Astrocyte (in vitro differentiated cells and primary cell): Measurements from ENCODE around the gene TTLL8. TPM values are rescaled to one million over a fixed set of nuclear protein-coding genes. Genes with fewer than 3 reads are reported as not detected.

Source experiments
- DNase-seq: peaks from one replicate; pipeline ENCODE4 v3.0.0-alpha.2; 2010; ENCODE audit warnings: low read depth
- FAIRE-seq: peaks from 2 replicates; lab custom pipeline; 2011; peaks lifted over from hg19 to GRCh38; lab: Jason Lieb, UNC
- H2AFZ ChIP-seq: 2 replicates; pipeline ENCODE4 v1.6.0; 2012; ENCODE audit warnings: low read depth, low read length, inconsistent platforms
- H3K27ac ChIP-seq: 2 replicates; pipeline ENCODE4 v1.5.1; 2011; ENCODE audit warnings: low read depth, low read length, inconsistent platforms
- H3K27me3 ChIP-seq: 2 replicates; pipeline ENCODE4 v1.6.0; 2011; ENCODE audit warnings: low read length, inconsistent platforms; ENCODE audit not compliant: insufficient read depth
- H3K36me3 ChIP-seq: 2 replicates; pipeline ENCODE4 v1.5.1; 2011; ENCODE audit warnings: low read length, inconsistent platforms; ENCODE audit not compliant: insufficient read depth
- H3K4me1 ChIP-seq: 2 replicates; pipeline ENCODE4 v1.5.1; 2011; ENCODE audit warnings: low read length, inconsistent platforms; ENCODE audit not compliant: insufficient read depth
- H3K4me2 ChIP-seq: 2 replicates; pipeline ENCODE4 v1.6.0; 2012; ENCODE audit warnings: low read length, inconsistent platforms
- H3K4me3 ChIP-seq: 2 replicates; pipeline ENCODE4 v1.5.1; 2011; ENCODE audit warnings: low read depth, mild to moderate bottlenecking, low read length, inconsistent platforms; ENCODE audit not compliant: insufficient read depth
- H3K79me2 ChIP-seq: 2 replicates; pipeline ENCODE4 v1.6.0; 2012; ENCODE audit warnings: mild to moderate bottlenecking, low read length, inconsistent platforms; ENCODE audit not compliant: insufficient read depth
- H3K9ac ChIP-seq: 2 replicates; pipeline ENCODE4 v1.6.0; 2012; ENCODE audit warnings: mild to moderate bottlenecking, low read length, inconsistent platforms
- H3K9me3 ChIP-seq: 2 replicates; pipeline ENCODE4 v1.5.1; 2012; ENCODE audit warnings: low read depth, mild to moderate bottlenecking, low read length, inconsistent platforms; ENCODE audit not compliant: insufficient read depth
- H4K20me1 ChIP-seq: 2 replicates; pipeline ENCODE4 v1.6.0; 2012; ENCODE audit warnings: low read length, inconsistent platforms; ENCODE audit not compliant: insufficient read depth
- H3K27ac Mint-ChIP-seq: one replicate; pipeline ENCODE4 v1.8.0; 2021; ENCODE audit warnings: mild to moderate bottlenecking, mixed read lengths; ENCODE audit not compliant: unreplicated experiment
- H3K27me3 Mint-ChIP-seq: one replicate; pipeline ENCODE4 v1.8.0; 2021; ENCODE audit warnings: low read depth, mixed read lengths; ENCODE audit not compliant: unreplicated experiment
- H3K36me3 Mint-ChIP-seq: one replicate; pipeline ENCODE4 v1.8.0; 2021; ENCODE audit warnings: low read depth, mixed read lengths; ENCODE audit not compliant: unreplicated experiment
- H3K4me1 Mint-ChIP-seq: one replicate; pipeline ENCODE4 v1.8.0; 2021; ENCODE audit warnings: low read depth, mixed read lengths; ENCODE audit not compliant: unreplicated experiment
- H3K4me3 Mint-ChIP-seq: one replicate; pipeline ENCODE4 v1.8.0; 2021; ENCODE audit warnings: mild to moderate bottlenecking, moderate library complexity, mixed read lengths; ENCODE audit not compliant: unreplicated experiment
- H3K9me3 Mint-ChIP-seq: one replicate; pipeline ENCODE4 v1.8.0; 2021; ENCODE audit warnings: mild to moderate bottlenecking, mixed read lengths; ENCODE audit not compliant: unreplicated experiment
- EZH2 ChIP-seq: IDR thresholded peaks from 2 replicates; pipeline ENCODE4 v1.6.1; 2012; ENCODE audit warnings: mild to moderate bottlenecking, low read length, inconsistent platforms; ENCODE audit not compliant: insufficient read depth
- total RNA-seq: library from RNA; stranded (reverse); gene quantifications from 2 replicates; pipeline ENCODE4 v1.2.1, GENCODE V29; 2021
- TF ChIP-seq, protein P1 (sequence below): IDR thresholded peaks from 2 replicates; pipeline ENCODE4 v1.5.1; 2011; ENCODE audit warnings: low read depth, mild to moderate bottlenecking, inconsistent platforms, low read length, moderate library complexity; ENCODE audit not compliant: insufficient read depth

The TTLL8 gene
- total RNA-seq, 1 donor from 2014 or later: not detected

DNA sequence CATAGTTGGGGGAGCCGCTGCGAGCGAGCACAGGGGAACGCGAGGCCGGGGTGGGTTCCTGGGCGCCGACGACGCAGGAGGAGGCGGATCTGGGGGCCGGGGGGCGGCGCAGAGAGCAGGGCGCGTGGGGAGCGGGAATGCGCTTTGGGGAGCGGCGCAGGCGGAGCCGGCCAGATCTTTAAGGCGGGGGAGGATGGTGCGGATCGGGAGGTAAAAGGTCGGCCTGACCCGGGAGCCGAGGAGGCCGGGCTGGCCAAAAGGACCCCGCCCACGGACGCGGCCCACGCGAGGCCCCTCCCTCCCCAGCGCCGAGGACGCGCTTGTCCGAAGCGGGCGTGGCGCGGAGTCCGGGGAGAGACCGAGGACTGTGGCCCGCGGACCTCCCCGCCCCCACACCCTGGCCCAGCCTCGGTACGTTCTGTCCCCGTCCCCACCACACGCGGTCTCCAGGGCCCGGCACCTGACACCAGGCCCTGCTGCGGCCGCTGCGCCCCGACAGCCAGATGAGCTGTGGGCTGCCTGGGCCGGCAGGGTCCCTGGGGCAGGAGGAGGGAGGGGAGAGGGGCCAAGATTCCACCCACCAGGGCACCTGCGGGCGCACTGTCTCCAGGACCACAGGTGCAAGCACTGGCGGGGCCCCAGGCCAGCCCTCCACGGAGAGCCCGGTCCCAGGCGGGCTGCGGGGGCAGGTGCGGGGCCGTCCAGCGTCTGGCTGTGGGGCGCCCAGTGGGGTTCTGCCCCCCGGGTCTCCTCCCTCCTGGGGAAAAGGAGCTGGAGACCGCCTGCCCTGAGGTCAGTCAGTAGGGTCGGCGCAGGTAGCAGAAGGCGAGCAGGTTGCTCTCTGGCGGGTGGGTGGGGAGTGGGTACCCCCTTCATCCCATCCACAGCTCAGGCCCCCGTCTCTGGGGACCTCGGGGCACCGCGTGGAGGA lies 86.6 kb downstream of the TTLL8 start:
- Histone ChIP-seq H3K9ac (peak overlapping the region; percentile 74), H3K4me2 (peak overlapping the region; percentile 86), H3K36me3 (no peaks in the 10 kb centered on the region), H2AFZ (peak overlapping the region; percentile 64), H3K27me3 (no peaks in the 10 kb centered on the region), H3K4me1 (peaks cover 16% of the 10 kb centered on the region), H3K79me2 (no peaks in the 10 kb centered on the region), H3K27ac (peak overlapping the region; percentile 71), H3K4me3 (peak overlapping the region; percentile 38), H3K9me3 (no peaks in the 10 kb centered on the region), H4K20me1 (peaks cover 14% of the 10 kb centered on the region)
- Mint-ChIP-seq H3K27ac (peak overlapping the region; percentile 41), H3K36me3 (peaks cover 3% of the 10 kb centered on the region), H3K27me3 (peaks cover 2% of the 10 kb centered on the region), H3K4me3 (peak overlapping the region; percentile 23), H3K4me1 (peaks cover 5% of the 10 kb centered on the region), H3K9me3 (peaks cover 2% of the 10 kb centered on the region)
- FAIRE-seq (no peak), DNase-seq (no peak)
- TF ChIP-seq, protein P1, sequence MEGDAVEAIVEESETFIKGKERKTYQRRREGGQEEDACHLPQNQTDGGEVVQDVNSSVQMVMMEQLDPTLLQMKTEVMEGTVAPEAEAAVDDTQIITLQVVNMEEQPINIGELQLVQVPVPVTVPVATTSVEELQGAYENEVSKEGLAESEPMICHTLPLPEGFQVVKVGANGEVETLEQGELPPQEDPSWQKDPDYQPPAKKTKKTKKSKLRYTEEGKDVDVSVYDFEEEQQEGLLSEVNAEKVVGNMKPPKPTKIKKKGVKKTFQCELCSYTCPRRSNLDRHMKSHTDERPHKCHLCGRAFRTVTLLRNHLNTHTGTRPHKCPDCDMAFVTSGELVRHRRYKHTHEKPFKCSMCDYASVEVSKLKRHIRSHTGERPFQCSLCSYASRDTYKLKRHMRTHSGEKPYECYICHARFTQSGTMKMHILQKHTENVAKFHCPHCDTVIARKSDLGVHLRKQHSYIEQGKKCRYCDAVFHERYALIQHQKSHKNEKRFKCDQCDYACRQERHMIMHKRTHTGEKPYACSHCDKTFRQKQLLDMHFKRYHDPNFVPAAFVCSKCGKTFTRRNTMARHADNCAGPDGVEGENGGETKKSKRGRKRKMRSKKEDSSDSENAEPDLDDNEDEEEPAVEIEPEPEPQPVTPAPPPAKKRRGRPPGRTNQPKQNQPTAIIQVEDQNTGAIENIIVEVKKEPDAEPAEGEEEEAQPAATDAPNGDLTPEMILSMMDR: no peak
- TF ChIP-seq EZH2: no peak

DNA sequence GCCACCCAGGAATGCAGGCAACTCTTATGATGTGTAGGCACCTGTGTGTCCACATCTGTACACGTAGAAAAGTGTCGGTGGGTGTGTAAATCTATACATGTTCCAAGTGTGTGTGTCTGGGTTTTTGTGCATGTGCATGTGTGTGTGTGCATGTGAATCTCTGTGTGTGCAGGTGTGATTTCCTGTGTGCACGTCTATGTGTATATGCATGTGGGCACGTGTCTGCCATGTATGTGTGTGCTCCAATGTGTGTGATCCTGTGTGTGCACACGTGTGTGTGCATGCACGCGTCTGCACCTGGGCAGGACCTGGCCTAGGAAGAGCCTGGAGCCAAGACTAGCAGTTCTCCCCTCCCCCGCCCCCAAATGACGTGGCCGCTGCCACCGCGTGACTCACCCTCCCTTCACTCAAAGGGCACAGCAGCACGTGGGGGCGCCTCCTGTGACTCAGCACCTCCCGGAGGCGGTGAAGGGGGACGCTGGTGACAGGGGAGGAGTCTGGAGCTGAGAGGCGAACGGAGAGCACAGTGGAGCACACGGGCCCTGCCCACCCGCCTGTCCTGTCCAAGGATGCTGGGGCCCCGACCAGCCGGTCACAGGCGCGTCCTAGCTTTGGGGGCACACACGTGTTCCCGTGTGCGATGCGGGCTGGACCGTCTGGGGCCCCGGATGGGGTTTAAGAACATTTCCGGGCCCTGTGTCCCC lies 87.4 kb downstream of the TTLL8 start:
- Histone ChIP-seq H3K27me3 (no peaks in the 10 kb centered on the region), H3K4me3 (peak overlapping the region; percentile 38), H3K4me2 (peak overlapping the region; percentile 86), H3K9me3 (no peaks in the 10 kb centered on the region), H3K36me3 (no peaks in the 10 kb centered on the region), H3K9ac (peak overlapping the region; percentile 74), H3K27ac (peak overlapping the region; percentile 71), H2AFZ (peak overlapping the region; percentile 64), H3K4me1 (peaks cover 16% of the 10 kb centered on the region), H4K20me1 (peaks cover 18% of the 10 kb centered on the region), H3K79me2 (no peaks in the 10 kb centered on the region)
- Mint-ChIP-seq H3K4me3 (peak overlapping the region; percentile 23), H3K27me3 (peaks cover 2% of the 10 kb centered on the region), H3K36me3 (peaks cover 3% of the 10 kb centered on the region), H3K27ac (peak overlapping the region; percentile 58), H3K9me3 (peaks cover 2% of the 10 kb centered on the region), H3K4me1 (peaks cover 5% of the 10 kb centered on the region)
- DNase-seq (peak; percentile 89), FAIRE-seq (peak; percentile 29)
- no peak for TF ChIP-seq EZH2
- TF ChIP-seq, protein P1: no peak
